Measurements from ENCODE around the gene MYCBPAP.
A peak's percentile ranks its signal among the peaks of the same experiment; 100 is the strongest.

The MYCBPAP gene

GRCh38 chr17:50531428-50532025 is 23.3 kb downstream of the MYCBPAP start:
- peaks cover 4% of the 10 kb centered on the region for H3K36me3 ChIP-seq (ENCODE audit: control insufficient read depth, insufficient read depth, low read length)
- H3K27me3 ChIP-seq (ENCODE audit: control insufficient read depth, insufficient read depth, low read length), result peaks cover 9% of the 10 kb centered on the region
- H3K4me3 ChIP-seq (ENCODE audit: low read length), result no peak overlapping the region
- peak overlapping the region; percentile 93 for H3K9ac ChIP-seq (ENCODE audit: low read length)
- no peaks in the 10 kb centered on the region for H3K9me3 ChIP-seq (ENCODE audit: control insufficient read depth, low read length)
- H3K4me1 ChIP-seq (ENCODE audit: control insufficient read depth, insufficient read depth, low read length), result peaks cover 37% of the 10 kb centered on the region

- peak within 1 kb of the TSS; percentile 79 for H3K4me3 ChIP-seq (ENCODE audit: low read length)
- H3K27me3 ChIP-seq (ENCODE audit: control insufficient read depth, insufficient read depth, low read length), result peaks cover 10% of the 10 kb centered on the region
- peak within 1 kb of the TSS; percentile 93 for H3K9ac ChIP-seq (ENCODE audit: low read length)
- no peaks in the 10 kb centered on the region for H3K9me3 ChIP-seq (ENCODE audit: control insufficient read depth, low read length)
- peaks cover 47% of the 10 kb centered on the region for H3K4me1 ChIP-seq (ENCODE audit: control insufficient read depth, insufficient read depth, low read length)
- peaks cover 14% of the 10 kb centered on the region for H3K36me3 ChIP-seq (ENCODE audit: control insufficient read depth, insufficient read depth, low read length)
These were observed 24.3 kb downstream of the MYCBPAP start, which contains the start of gene EPN3 for GRCh38 chr17:50532452-50533024. TSS of gene EPN3 (plus strand) at chr17:50532735. CDS start at chr17:50536557, 3,822 bp downstream.

GRCh38 chr17:50533185-50533584 is 24.9 kb downstream of the MYCBPAP start:
- Histone ChIP-seq H3K36me3 (ENCODE audit: control insufficient read depth, insufficient read depth, low read length) (peaks cover 20% of the 10 kb centered on the region), H3K4me1 (ENCODE audit: control insufficient read depth, insufficient read depth, low read length) (peaks cover 54% of the 10 kb centered on the region), H3K9me3 (ENCODE audit: control insufficient read depth, low read length) (no peaks in the 10 kb centered on the region), H3K4me3 (ENCODE audit: low read length) (peak overlapping the region; percentile 79), H3K27me3 (ENCODE audit: control insufficient read depth, insufficient read depth, low read length) (peaks cover 12% of the 10 kb centered on the region), H3K9ac (ENCODE audit: low read length) (peak overlapping the region; percentile 93)

GRCh38 chr17:50533720-50534148 is 25.5 kb downstream of the MYCBPAP start:
- Histone ChIP-seq H3K4me1 (ENCODE audit: control insufficient read depth, insufficient read depth, low read length) (peaks cover 59% of the 10 kb centered on the region), H3K27me3 (ENCODE audit: control insufficient read depth, insufficient read depth, low read length) (peaks cover 12% of the 10 kb centered on the region), H3K9me3 (ENCODE audit: control insufficient read depth, low read length) (no peaks in the 10 kb centered on the region), H3K4me3 (ENCODE audit: low read length) (peak overlapping the region; percentile 79), H3K9ac (ENCODE audit: low read length) (peak overlapping the region; percentile 93), H3K36me3 (ENCODE audit: control insufficient read depth, insufficient read depth, low read length) (peaks cover 23% of the 10 kb centered on the region)

- H3K9ac ChIP-seq (ENCODE audit: low read length), result peak overlapping the region; percentile 93
- peaks cover 29% of the 10 kb centered on the region for H3K36me3 ChIP-seq (ENCODE audit: control insufficient read depth, insufficient read depth, low read length)
- H3K4me1 ChIP-seq (ENCODE audit: control insufficient read depth, insufficient read depth, low read length), result peaks cover 66% of the 10 kb centered on the region
- H3K4me3 ChIP-seq (ENCODE audit: low read length), result peak overlapping the region; percentile 79
- H3K9me3 ChIP-seq (ENCODE audit: control insufficient read depth, low read length), result no peaks in the 10 kb centered on the region
- H3K27me3 ChIP-seq (ENCODE audit: control insufficient read depth, insufficient read depth, low read length), result peaks cover 12% of the 10 kb centered on the region
These were observed 26.2 kb downstream of the MYCBPAP start for GRCh38 chr17:50534222-50534978.

GRCh38 chr17:50534979-50535326 is 26.7 kb downstream of the MYCBPAP start:
- H3K9me3 ChIP-seq (ENCODE audit: control insufficient read depth, low read length), result no peaks in the 10 kb centered on the region
- H3K4me3 ChIP-seq (ENCODE audit: low read length), result peak overlapping the region; percentile 79
- H3K36me3 ChIP-seq (ENCODE audit: control insufficient read depth, insufficient read depth, low read length), result peaks cover 34% of the 10 kb centered on the region
- H3K4me1 ChIP-seq (ENCODE audit: control insufficient read depth, insufficient read depth, low read length), result peaks cover 71% of the 10 kb centered on the region
- H3K27me3 ChIP-seq (ENCODE audit: control insufficient read depth, insufficient read depth, low read length), result peaks cover 12% of the 10 kb centered on the region
- H3K9ac ChIP-seq (ENCODE audit: low read length), result peak overlapping the region; percentile 93

- Histone ChIP-seq H3K27me3 (ENCODE audit: control insufficient read depth, insufficient read depth, low read length) (peaks cover 12% of the 10 kb centered on the region), H3K4me1 (ENCODE audit: control insufficient read depth, insufficient read depth, low read length) (peaks cover 76% of the 10 kb centered on the region), H3K36me3 (ENCODE audit: control insufficient read depth, insufficient read depth, low read length) (peaks cover 35% of the 10 kb centered on the region), H3K4me3 (ENCODE audit: low read length) (peak overlapping the region; percentile 79), H3K9ac (ENCODE audit: low read length) (peak overlapping the region; percentile 93), H3K9me3 (ENCODE audit: control insufficient read depth, low read length) (no peaks in the 10 kb centered on the region)
These were observed 27.2 kb downstream of the MYCBPAP start for GRCh38 chr17:50535407-50535806.

- Histone ChIP-seq H3K9ac (ENCODE audit: low read length) (peak overlapping the region; percentile 20), H3K27me3 (ENCODE audit: control insufficient read depth, insufficient read depth, low read length) (peaks cover 12% of the 10 kb centered on the region), H3K36me3 (ENCODE audit: control insufficient read depth, insufficient read depth, low read length) (peaks cover 35% of the 10 kb centered on the region), H3K4me3 (ENCODE audit: low read length) (no peak overlapping the region), H3K9me3 (ENCODE audit: control insufficient read depth, low read length) (no peaks in the 10 kb centered on the region), H3K4me1 (ENCODE audit: control insufficient read depth, insufficient read depth, low read length) (peaks cover 81% of the 10 kb centered on the region)
These were observed 28.7 kb downstream of the MYCBPAP start for GRCh38 chr17:50536683-50537646.

GRCh38 chr17:50537721-50538548 is 29.7 kb downstream of the MYCBPAP start:
- peaks cover 86% of the 10 kb centered on the region for H3K4me1 ChIP-seq (ENCODE audit: control insufficient read depth, insufficient read depth, low read length)
- no peak overlapping the region for H3K4me3 ChIP-seq (ENCODE audit: low read length)
- no peaks in the 10 kb centered on the region for H3K9me3 ChIP-seq (ENCODE audit: control insufficient read depth, low read length)
- H3K36me3 ChIP-seq (ENCODE audit: control insufficient read depth, insufficient read depth, low read length), result peaks cover 39% of the 10 kb centered on the region
- peak overlapping the region; percentile 20 for H3K9ac ChIP-seq (ENCODE audit: low read length)
- peaks cover 3% of the 10 kb centered on the region for H3K27me3 ChIP-seq (ENCODE audit: control insufficient read depth, insufficient read depth, low read length)

- peaks cover 39% of the 10 kb centered on the region for H3K36me3 ChIP-seq (ENCODE audit: control insufficient read depth, insufficient read depth, low read length)
- H3K9me3 ChIP-seq (ENCODE audit: control insufficient read depth, low read length), result no peaks in the 10 kb centered on the region
- H3K27me3 ChIP-seq (ENCODE audit: control insufficient read depth, insufficient read depth, low read length), result peaks cover 3% of the 10 kb centered on the region
- no peak overlapping the region for H3K4me3 ChIP-seq (ENCODE audit: low read length)
- no peak overlapping the region for H3K9ac ChIP-seq (ENCODE audit: low read length)
- peaks cover 91% of the 10 kb centered on the region for H3K4me1 ChIP-seq (ENCODE audit: control insufficient read depth, insufficient read depth, low read length)
These were observed 30.5 kb downstream of the MYCBPAP start for GRCh38 chr17:50538549-50539410.

Measured in mucosa of stomach (tissue), 1 donor.